ENCODE measurements around the gene IL21R.

GRCh38 chr16:27407133-27407532, 5.2 kb downstream of the IL21R start:
- TF ChIP-seq RBAK (tag by site-specific recombination; IDR thresholded peaks at IDR 0.05) (no peak), ZNF558 (tag by site-specific recombination; IDR thresholded peaks at IDR 0.05) (no peak), CTCF (tag by site-specific recombination; IDR thresholded peaks at IDR 0.05) (no peak), ZNF121 (tag by site-specific recombination; IDR thresholded peaks at IDR 0.05) (no peak), ZNF654 (tag by site-specific recombination; IDR thresholded peaks at IDR 0.05; ENCODE audit: low read depth) (no peak), ZNF292 (tag by site-specific recombination; IDR thresholded peaks at IDR 0.05; ENCODE audit: borderline replicate concordance, low read depth) (no peak), IKZF3 (tag by site-specific recombination; IDR thresholded peaks at IDR 0.05) (no peak), ZNF530 (tag by site-specific recombination; IDR thresholded peaks at IDR 0.05; ENCODE audit: low read depth) (no peak), ZSCAN30 (tag by site-specific recombination; IDR thresholded peaks at IDR 0.05) (no peak)
- TF ChIP-seq, protein P1, sequence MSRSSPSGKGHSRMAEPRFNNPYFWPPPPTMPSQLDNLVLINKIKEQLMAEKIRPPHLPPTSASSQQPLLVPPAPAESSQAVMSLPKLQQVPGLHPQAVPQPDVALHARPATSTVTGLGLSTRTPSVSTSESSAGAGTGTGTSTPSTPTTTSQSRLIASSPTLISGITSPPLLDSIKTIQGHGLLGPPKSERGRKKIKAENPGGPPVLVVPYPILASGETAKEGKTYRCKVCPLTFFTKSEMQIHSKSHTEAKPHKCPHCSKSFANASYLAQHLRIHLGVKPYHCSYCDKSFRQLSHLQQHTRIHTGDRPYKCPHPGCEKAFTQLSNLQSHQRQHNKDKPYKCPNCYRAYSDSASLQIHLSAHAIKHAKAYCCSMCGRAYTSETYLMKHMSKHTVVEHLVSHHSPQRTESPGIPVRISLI (tag by site-specific recombination; IDR thresholded peaks at IDR 0.05), result no peak

All from HEK293 (cell line).